GM21786 (cell line): Measurements from ENCODE around the gene QTRT2.

ENCODE experiments used
- ATAC-seq: cut with Tn5 transposase; IDR thresholded peaks from one replicate; pipeline ENCODE4 v1.9.1; 2021; ENCODE audit not compliant: unreplicated experiment

QTRT2 gene

DNA sequence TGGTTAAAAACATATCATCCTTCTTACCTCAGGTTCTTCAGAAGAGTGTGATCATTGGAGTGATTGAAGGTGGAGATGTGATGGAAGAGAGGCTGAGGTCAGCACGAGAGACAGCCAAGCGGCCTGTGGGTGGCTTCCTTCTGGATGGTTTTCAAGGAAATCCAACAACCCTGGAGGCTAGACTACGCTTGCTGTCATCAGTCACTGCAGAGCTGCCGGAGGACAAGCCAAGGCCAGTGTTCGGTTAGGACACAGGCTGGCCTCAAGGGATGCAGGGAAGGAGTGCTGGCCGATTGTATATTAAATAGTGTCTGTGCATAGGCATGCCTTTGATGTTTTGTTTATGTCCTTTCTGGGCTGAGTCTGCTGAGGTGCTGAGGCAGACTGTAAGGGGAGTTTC is 20.2 kb downstream of the QTRT2 start:
- ATAC-seq: no peak

DNA sequence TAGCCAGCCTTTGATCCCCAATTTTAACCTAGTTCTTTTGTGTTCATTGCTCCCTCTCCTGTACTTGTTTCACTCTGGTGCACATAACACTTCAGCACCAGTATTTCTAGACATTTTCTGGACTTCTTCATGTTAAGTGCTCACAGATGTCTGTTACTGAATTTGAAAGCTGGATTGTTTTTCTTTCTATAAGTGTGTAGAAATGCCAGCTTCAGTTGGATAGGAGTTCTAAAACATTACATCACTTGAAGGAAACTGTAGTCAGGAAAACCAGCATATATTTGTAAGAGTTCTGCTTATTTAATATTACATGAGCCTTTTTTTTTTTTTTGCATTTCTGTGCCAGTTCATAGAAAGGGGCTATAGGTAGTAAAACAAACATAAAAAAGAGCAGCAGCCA is 21.6 kb downstream of the QTRT2 start:
- no peak for ATAC-seq

- no peak for ATAC-seq
These were observed 23.2 kb downstream of the QTRT2 start for GRCh38 chr3:114079761-114080160.

DNA sequence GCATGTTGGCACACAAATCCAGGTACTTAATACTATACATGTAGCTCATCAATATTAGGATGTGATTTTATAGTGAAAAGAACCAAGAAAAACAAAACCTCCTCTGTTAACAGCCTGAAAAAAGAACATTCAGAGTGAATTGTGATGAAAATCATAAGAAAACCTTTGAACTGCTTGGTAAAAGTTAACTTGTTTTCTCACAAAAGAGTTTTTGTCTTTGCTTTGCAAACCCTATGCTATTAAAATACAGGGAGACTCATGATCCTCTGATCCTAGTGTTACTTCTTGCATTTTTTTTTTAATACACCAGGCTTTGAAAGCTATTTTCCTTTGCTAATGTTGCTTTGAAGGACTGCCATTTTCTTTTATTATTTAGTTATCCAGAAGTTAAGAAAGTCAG is 23.7 kb downstream of the QTRT2 start:
- no peak for ATAC-seq

- ATAC-seq: no peak
These were observed 24.5 kb downstream of the QTRT2 start for GRCh38 chr3:114081037-114081436.

DNA sequence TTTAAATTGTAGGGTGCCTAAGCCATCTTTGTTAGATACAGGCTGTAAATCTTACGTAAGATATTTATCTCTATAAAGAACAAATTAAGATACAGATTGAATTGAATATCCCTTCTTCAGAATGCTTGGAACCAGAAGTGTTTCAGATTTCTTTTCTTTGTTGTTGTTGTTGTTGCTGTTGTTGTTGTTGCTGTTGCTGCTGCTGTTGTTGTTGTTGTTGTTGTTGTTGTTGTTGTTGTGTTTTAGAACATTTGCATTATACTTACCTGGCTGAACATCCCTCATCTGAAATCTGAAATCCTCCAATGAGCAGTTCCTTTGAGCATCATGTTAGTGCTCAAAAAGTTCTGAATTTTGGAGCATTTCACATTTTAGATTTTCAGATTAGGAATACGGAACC is 26.6 kb downstream of the QTRT2 start:
- no peak for ATAC-seq

GRCh38 chr3:114086356-114086755 is 29.8 kb downstream of the QTRT2 start:
- ATAC-seq: no peak

DNA sequence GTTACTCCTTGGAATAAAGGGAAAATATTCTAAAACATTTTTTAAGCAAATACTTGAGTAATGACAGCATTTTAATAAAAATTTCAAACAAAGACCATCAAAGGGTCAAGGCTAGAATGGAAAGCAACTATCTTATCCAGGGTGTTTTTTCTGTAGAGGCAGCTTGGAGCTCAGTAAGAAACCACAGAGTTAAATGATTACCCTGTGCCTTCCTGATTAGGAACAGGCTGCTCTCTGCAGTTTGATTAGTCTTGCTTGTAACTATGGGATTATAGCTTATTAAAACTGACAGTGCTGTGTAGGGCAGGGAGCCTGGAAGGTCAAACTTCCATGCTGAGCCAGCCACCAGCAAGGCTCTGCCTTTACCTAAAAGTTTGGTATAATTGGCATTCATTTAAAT is 33.1 kb downstream of the QTRT2 start:
- no peak for ATAC-seq

- ATAC-seq: no peak
These were observed 35.8 kb downstream of the QTRT2 start for GRCh38 chr3:114092151-114093015.

GRCh38 chr3:114093016-114093380 is 36.5 kb downstream of the QTRT2 start:
- ATAC-seq: no peak

- ATAC-seq: no peak
These were observed 37.1 kb downstream of the QTRT2 start for GRCh38 chr3:114093596-114093995.

DNA sequence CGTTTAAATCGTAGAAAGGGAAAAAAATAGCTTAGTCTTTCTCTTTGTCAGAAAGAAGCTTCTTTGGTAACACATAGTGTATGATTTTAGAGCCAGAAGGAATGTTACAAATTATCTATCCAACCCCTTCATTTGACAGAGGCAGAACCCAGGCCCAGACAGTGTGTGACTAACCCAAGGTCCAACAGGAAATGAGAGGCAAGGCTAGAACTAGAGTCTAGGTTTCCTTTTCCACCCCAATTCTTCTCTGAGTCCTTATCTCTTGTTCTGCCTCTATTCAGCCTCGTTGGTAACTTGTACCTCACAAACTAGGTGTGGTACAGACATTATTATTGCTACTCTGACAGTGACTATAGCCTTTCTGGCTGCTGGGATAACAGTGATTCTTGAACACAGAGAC is 39.3 kb downstream of the QTRT2 start:
- ATAC-seq: no peak

DNA sequence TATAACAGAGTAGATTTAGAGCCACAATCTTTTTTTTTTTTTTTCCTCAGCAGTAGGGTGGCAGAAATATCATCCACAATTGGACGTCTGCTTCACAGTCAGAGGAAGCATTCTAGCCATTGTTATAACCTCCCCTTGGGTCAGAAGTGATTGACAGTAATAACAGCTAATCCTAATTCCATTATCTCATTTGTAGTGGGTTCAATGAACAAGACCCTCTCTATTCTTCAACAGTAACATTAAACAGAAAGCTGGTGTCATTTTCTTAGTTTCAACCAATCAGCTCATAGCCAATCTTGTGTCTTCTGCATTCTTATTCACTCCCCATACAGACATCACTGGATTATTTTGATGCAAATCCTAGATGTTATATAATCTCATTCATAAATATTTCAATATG is 44.6 kb downstream of the QTRT2 start:
- no peak for ATAC-seq

DNA sequence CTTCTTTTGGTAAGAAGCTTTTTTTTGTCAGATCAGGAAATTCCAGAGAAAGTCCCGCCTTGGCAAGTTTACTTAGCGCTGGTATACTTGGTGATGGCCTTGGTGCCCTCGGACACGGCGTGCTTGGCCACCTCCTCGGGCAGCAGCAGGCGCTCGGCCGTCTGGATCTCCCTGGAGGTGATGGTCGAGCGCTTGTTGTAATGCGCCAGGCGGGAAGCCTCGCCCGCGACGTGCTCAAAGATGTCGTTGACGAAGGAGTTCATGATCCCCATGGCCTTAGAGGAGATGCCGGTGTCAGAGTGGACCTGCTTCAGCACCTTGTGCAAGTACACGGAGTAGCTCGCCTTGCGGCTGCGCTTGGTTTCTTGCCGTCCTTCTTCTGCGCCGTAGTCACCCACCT is 46.6 kb downstream of the QTRT2 start:
- ATAC-seq: no peak

- ATAC-seq: no peak
These were observed 47.3 kb downstream of the QTRT2 start for GRCh38 chr3:114103858-114104257.

DNA sequence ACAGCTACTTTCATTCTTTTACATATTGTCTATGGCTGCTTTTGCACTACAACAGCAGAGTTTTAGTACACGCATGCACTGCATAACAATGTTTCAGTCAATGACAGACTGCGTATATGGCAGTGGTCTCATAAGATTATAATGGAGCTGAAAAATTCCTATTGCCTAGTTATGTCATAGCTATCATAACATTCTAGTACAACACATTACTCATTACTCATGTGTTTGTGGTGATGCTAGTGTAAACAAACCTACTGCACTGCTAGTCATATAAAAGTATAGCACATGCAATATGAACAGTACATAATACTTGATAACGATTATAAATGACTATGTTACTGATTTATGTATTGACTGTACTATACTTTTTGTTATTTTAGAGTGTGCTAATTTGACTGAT is 47.9 kb downstream of the QTRT2 start:
- no peak for ATAC-seq

DNA sequence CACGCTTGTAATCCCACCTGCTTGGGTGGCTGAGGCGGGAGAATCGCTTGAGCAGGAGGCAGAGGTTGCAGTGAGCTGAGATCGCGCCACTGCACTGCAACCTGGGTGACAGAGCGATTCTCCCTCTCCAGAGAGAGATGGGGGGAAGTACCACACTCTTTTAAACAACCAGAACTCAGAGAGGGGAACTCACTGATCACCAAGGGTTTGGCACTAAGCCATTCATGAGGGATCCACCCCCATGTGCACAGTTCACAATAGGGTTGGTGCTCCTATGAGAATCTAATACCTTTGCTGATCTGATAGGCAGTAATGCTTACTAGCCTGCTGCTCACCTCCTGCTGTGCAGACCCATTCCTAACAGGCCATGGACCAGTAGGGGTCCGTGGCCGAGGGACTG is 51.6 kb downstream of the QTRT2 start:
- ATAC-seq: no peak

- ATAC-seq: no peak
These were observed 53.9 kb downstream of the QTRT2 start for GRCh38 chr3:114110439-114110838.

- ATAC-seq: no peak
These were observed 54.7 kb downstream of the QTRT2 start for GRCh38 chr3:114111060-114111770.

DNA sequence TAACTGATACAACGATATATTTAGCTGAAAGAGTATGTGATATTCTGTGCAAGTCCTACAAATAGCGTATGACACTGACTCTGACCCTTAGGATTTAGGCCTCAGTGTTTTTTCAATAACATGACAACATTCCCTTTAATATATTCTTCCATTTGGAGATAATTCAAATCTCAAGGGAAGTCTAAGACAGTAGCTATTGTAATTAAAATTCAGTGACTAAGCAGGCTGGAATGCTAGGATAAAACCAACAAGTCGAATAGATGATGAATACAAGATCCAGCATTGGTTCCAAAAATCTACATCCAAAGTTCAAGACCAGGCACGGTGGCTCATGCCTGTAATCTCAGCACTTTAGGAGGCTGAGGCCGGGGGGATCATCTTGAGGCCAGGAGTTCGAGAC is 56.2 kb downstream of the QTRT2 start:
- no peak for ATAC-seq

- no peak for ATAC-seq
These were observed 58.2 kb downstream of the QTRT2 start for GRCh38 chr3:114114719-114115118.

DNA sequence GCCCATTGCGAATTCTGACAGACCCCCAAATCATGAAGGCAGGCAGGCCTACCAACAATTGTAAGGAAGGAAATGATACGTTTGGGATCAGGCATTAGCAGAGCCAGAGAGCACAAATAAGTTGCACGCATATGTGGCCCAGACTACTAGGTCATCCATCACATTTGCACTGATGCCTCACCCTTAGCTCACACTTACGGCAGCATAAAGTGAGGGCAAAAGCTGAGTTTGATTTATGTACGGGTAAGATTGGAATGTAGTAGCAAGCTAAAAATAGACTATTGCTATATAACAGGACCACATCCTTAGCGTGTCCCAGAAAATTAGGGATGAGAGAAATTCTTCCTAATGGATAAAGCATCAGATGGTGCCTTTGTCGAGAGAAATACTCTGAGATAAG is 58.6 kb downstream of the QTRT2 start:
- ATAC-seq: no peak

GRCh38 chr3:114119776-114120175 is 63.2 kb downstream of the QTRT2 start:
- ATAC-seq: no peak
